A204.1 (cell line): ENCODE measurements around the gene RALA.
"Not testable (repeated sequence)": the region's sequence is repeated elsewhere in the genome, so short reads cannot be mapped to it uniquely, and the experiment has no call there.

Source experiments
- FAIRE-seq: peaks from 2 replicates; lab custom pipeline; 2012; peaks lifted over from hg19 to GRCh38; lab: Jason Lieb, UNC

Gene RALA

DNA sequence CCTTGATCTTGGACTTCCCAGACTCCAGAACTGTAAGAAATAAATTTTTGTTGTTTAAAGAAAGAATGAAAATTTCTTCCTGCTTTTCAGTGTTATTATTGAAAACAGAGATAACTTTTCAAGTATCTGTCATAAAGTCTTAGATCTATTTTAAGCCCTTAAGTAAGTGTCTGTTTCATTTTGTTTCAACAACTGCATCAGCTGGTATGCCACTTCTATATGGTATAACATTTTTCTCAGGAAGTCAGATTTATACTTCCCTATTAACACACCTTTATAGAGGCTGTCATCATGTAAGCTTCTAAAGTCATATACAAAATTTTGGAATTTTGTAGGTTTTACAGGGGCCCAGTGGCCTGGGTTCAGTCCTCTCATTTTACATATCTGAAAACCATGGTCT, 24.4 kb downstream of the RALA start:
- FAIRE-seq = no peak

DNA sequence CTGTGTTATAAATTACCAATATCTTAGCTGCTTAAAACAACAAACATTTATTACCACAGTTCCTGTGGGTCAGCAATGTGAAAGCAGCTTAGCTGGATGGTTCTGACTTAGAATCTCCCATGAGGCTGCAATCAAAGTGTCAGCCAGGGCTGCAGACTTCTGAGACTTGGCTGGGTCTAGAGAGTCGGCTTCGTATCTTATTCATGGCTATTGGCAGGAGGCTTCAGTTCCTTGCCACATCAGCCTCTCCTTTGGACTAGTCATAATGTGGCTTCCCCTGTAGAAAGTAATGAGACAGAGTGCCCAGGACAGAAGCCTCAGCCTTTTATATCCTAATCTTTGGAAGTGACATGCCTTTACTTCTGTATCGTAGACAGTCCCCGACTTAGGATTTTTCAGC, 27.3 kb downstream of the RALA start:
- FAIRE-seq = no peak

GRCh38 chr7:39651265-39651664, 27.9 kb downstream of the RALA start:
- no peak for FAIRE-seq

- FAIRE-seq = no peak
Measured at GRCh38 chr7:39656415-39656814, 33.0 kb downstream of the RALA start.

DNA sequence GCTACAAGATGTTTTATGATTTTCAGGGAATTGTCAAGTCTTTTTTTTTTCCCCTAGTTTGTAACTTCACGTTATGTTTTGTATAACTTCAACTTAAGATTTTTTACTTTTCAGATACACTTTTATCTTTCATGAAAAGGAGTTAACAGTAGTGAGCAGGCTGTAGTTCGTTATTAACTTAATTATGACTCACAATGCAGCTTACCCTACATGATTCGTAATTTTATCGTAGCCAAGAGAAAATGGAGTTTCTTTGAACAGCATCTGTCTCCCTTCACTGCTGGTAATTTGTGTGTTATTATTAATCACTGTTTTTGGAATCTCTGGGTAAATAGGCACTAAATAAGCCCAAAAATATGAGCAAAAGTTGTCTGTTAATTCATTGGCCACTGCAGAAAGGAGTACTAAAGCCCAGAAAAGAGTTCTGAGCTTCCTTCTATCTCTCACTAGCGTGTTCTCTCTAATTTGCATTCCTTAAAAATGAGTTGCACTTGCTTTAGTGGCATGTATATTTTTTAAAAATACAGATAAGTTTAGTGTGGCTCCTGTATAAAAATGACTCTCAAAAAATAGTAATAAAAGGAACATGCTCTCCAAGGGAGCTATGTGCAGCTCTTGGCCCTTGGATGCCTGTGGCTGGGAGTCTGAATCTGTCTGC, 36.1 kb downstream of the RALA start:
- no peak for FAIRE-seq

GRCh38 chr7:39661960-39662359, 38.6 kb downstream of the RALA start:
- no peak for FAIRE-seq

- no peak for FAIRE-seq
Measured at GRCh38 chr7:39663263-39663662, 39.9 kb downstream of the RALA start.

DNA sequence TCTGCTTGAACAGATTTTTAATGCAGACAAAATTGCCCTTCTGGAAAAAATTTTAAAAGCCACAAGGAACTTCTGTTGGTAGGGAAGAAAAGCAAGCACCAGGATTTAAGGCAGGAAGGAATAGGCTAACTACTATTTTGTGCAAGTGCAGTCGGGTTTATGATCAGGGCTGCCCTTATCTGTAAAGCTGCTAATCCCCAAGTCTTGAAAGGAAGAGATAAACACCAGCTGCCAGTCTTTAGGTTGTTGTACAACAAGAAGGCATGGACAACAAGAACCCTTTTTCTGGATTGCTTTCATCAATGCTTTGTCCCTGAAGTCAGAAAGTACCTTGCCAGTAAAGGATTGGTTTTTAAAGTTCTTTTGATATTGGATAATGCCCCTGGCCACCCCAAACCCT, 40.7 kb downstream of the RALA start:
- no peak for FAIRE-seq

DNA sequence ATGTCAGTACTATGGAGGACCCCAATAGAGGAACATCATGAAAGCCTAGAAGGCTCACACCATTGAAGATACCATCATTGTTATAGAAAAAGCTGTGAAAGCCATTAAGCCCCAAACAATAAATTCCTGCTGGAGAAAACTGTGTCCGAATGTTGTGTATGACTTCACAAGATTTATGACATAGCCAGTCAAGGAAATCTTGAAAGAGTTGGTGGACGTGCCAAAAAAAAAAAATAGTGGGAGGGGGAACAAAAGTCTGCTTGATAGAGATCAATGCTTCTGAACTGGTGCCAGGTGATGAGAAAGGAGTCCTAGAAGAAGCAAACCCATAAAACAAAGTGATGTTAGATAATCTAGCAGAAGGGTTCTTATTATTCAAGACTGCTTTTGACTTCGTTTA, 41.2 kb downstream of the RALA start:
- no peak for FAIRE-seq

DNA sequence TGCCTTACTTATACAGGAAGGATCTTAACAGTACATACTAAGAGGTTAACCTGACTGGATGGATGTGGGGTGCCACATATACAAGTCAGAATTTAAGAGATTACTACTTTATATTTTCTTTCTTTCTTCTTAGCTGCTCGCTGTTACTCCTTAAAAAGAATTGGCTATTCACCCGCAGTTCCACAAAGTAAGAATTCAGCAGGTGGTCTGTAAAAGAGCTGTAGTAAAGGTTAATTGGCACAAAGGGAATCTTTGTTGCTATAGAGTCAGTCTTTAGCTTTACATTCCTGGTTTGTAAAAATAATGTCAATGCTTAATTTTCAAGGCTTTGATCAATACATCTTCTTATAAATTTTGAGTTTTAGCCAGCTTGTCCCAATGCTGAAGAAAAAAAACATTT, 43.2 kb downstream of the RALA start:
- no peak for FAIRE-seq

DNA sequence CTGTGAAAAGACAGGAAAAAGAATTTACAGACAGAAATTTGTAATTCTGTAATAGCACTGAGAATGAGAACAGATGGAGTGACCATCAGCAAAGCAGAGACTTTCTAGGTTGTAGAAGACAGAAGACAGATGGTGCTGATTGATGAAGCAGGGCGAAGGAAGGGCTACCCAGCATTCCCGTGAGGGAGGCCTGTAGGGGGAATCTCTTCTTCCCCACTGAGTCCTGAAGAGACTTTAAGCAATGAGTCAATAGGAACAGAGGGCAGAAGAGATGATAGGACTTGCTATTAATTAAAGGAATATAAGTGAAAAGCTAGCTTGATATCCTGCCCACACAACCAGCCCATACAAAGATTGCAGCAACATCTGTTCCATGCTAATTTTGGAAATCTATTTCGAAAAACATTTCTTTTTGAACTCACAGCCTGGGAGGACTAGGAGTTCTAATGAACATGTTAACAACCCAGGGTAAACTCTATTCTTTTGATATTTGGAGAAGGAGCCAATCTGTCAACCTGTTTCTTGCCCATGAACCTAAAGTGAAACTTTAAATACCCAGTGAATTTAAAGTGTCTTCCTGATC, 44.1 kb downstream of the RALA start:
- FAIRE-seq = no peak

GRCh38 chr7:39668280-39668679, 44.9 kb downstream of the RALA start:
- not testable (repeated sequence) for FAIRE-seq

GRCh38 chr7:39670052-39670451, 46.7 kb downstream of the RALA start:
- FAIRE-seq = no peak

DNA sequence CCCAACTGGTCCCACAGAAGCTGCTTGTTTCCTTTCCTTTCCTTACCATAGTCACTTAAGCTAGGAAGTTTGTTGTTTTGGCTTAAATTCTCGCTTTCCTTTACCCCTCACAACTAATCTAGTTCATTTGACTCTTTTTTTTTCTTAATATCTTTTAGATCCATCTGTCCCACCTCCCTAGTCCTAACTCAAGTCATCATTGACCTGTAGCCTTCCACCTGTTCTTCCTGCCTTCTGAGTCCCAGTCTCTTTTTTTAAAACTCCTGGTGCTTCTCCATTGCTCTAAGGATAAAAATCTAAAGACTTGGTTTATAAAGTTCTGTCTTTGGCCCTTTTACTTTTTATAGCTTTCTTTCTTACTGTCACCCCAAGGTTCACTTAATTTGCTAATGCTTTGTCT, 47.6 kb downstream of the RALA start:
- no peak for FAIRE-seq

- FAIRE-seq = no peak
Measured at GRCh38 chr7:39672176-39672575, 48.8 kb downstream of the RALA start.

- no peak for FAIRE-seq
Measured at GRCh38 chr7:39673868-39674267, 50.5 kb downstream of the RALA start.

DNA sequence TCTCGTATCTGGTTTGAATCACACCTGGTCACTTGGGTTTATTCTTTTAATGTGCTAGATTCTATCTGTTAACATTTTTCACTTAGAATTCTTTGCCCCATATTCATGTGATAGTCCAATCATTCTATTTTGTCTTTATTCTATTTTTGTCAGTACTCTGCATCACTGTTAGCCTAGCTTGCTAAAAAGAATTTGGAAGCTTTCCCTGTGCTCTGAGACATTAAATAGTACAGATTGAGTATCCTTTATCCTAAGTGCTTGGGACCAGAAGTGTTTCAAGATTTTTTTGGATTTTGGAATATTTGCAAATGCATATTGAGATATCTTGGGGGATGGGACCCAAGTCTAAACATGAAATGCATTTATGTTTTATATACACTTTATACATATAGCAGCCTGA, 51.0 kb downstream of the RALA start:
- FAIRE-seq = no peak

DNA sequence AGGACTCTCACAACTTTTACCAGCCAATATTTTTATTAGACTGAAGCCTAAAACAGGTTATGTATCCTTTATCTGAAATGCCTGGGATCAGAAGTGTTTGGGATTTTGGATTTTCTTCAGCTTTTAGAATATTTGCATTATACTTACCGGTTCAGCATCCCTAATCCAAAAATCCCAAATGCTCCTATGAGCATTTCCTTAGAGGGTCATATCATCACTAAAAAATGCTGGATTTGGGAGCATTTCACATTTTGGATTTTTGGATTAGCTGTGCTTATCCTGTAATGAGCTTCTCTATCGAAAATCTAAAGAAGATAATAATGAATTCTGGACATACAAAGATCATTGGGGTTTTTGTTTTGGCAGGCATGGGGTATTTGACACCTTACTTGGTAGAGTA, 53.0 kb downstream of the RALA start:
- FAIRE-seq = no peak

DNA sequence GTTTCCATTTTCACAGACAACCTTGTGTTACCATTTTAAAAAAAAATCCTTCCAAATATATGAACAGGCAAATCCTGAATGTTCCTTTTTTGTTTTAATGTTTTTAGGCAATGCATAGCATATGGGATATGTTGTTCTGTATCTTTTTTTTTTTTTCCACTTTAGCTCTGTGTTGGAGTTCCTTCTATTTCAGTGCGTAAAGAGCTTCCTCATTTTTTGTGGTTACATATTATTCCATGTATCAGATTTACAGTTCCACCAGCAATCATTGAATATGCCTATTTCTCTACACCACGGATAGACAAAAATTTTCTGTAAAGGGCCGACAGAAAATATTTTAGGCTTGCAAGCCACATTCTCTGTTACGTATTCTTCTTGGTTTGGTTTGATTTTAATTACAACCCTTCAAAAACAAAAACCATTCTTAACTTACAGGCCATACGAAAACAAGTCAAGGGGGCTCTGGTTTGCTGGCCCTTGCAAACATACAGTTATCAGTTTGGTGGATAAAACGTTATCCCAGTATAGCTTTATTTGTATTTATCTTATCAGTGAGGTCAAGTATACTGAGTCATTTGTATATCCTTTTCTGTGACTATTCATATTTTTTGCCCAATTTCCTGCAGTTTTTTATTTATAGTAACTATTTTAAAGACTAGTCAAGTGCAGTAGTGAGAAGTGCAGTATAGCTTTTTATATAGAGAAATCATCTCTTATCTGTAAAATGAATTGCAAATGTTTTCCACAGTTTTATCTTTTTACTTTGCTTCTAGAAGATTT, 55.7 kb downstream of the RALA start:
- FAIRE-seq = no peak

DNA sequence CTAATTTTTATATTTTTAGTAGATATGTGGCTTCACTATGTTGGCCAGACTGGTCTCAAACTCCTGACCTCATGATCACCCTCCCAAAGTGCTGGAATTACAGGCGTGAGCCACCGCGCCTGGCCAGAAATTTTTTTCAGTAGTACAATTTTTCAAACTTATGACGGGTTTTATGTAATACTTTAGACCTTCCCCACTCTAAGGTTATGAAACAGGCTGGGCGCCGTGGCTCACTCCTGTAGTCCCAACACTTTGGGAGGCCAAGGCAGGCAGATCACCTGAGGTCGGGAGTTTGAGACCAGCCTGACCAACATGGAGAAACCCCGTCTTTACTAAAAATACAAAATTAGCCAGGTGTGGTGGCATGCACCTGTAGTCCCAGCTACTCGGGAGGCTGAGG, 56.5 kb downstream of the RALA start:
- FAIRE-seq = not testable (repeated sequence)

GRCh38 chr7:39681887-39682441, 58.6 kb downstream of the RALA start:
- no peak for FAIRE-seq

DNA sequence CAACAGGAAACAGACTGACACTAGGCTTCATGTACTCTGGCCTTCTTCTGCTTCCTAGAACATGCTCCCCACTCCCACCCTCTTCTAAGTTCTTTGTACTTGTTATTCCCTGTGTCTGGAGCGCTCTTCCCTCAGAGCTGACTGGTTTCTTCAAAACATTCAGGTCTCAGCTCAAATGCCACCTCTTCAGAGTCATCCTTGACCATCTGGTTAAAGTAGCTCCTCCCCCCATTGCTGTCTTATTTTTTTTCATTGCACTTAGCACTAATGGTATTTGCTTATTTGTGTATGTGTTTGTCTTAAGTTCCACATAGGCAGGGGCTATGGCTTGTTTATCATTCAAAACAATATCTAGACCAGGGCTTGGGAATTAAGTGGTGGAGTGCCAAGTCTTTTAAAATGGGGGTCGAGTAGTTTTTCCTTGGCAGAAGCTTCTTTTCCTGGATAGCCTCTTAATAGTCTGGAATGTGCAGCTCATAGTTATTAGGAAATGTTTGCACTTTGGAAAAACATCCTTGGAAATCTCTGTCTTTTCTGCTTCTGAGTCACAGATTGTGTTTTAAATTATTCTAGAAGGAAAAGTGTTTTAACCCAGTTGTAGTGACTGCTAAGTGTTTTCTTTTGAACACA, 60.0 kb downstream of the RALA start:
- FAIRE-seq = no peak
